OCI-LY1 (cell line): Measurements from ENCODE around the gene CSF2.

Experiments used
- H2AFZ ChIP-seq: fragments of 200-600 bp; sonication (generic), shearing (Covaris generic); 2 replicates; pipeline ENCODE4 v1.6.0; 2014; ENCODE audit warnings: antibody characterized with exemption, mild to moderate bottlenecking, low read length
- H3F3A ChIP-seq: fragments of 200-600 bp; sonication (generic), shearing (Covaris generic); 2 replicates; pipeline ENCODE4 v1.6.0; 2014; ENCODE audit warnings: mild to moderate bottlenecking, antibody characterized with exemption, low read length, moderate library complexity; ENCODE audit not compliant: insufficient read depth
- H3K27ac ChIP-seq: fragments of 200-600 bp; sonication (generic); 2 replicates; pipeline ENCODE4 v1.5.1; 2014; ENCODE audit warnings: low read length, mixed run types, mild to moderate bottlenecking, low read depth; ENCODE audit not compliant: poor library complexity, severe bottlenecking
- H3K27me3 ChIP-seq: fragments of 200-600 bp; sonication (generic); 2 replicates; pipeline ENCODE4 v1.6.0; 2014; ENCODE audit warnings: antibody characterized with exemption, mild to moderate bottlenecking, low read length, moderate library complexity; ENCODE audit not compliant: insufficient read depth
- H3K36me3 ChIP-seq: fragments of 200-600 bp; sonication (generic); 2 replicates; pipeline ENCODE4 v1.6.1; 2014; ENCODE audit warnings: mild to moderate bottlenecking, antibody characterized with exemption, low read length, moderate library complexity, mixed read lengths; ENCODE audit not compliant: insufficient read depth
- H3K4me1 ChIP-seq: fragments of 200-600 bp; sonication (generic); 2 replicates; pipeline ENCODE4 v1.5.1; 2014; ENCODE audit warnings: mild to moderate bottlenecking, low read length, moderate library complexity; ENCODE audit not compliant: insufficient read depth, severe bottlenecking
- H3K4me2 ChIP-seq: fragments of 200-600 bp; sonication (generic), shearing (Covaris generic); 2 replicates; pipeline ENCODE4 v1.6.1; 2014; ENCODE audit warnings: low read length
- H3K4me3 ChIP-seq: fragments of 200-600 bp; sonication (generic); 2 replicates; pipeline ENCODE4 v1.5.1; 2014; ENCODE audit warnings: low read length, low read depth, mild to moderate bottlenecking, mixed read lengths; ENCODE audit not compliant: poor library complexity, severe bottlenecking
- H3K79me2 ChIP-seq: fragments of 200-600 bp; shearing (Covaris generic); 2 replicates; pipeline ENCODE4 v1.6.1; 2016; ENCODE audit warnings: mixed run types, low read length, mixed read lengths; ENCODE audit not compliant: insufficient read depth
- H3K9ac ChIP-seq: fragments of 200-600 bp; sonication (generic), shearing (Covaris generic); 2 replicates; pipeline ENCODE4 v1.6.1; 2014; ENCODE audit warnings: mild to moderate bottlenecking, low read length, mixed read lengths
- H3K9me2 ChIP-seq: fragments of 200-600 bp; sonication (generic), shearing (Covaris generic); 2 replicates; pipeline ENCODE4 v1.6.1; 2014; ENCODE audit warnings: low read depth, mild to moderate bottlenecking, low read length, mixed read lengths
- H3K9me3 ChIP-seq: fragments of 200-600 bp; shearing (Covaris generic); 2 replicates; pipeline ENCODE4 v1.6.1; 2014; ENCODE audit warnings: low read length, mixed read lengths
- H4K20me1 ChIP-seq: fragments of 200-600 bp; sonication (generic), shearing (Covaris generic); 2 replicates; pipeline ENCODE4 v1.6.0; 2016; ENCODE audit warnings: mild to moderate bottlenecking, low read length; ENCODE audit not compliant: insufficient read depth
- CTCF ChIP-seq: fragments of 200-600 bp; sonication (generic), shearing (Covaris generic); IDR thresholded peaks from 2 replicates; pipeline ENCODE4 v1.5.1; 2017; ENCODE audit warnings: mild to moderate bottlenecking, antibody characterized with exemption, low read length, moderate library complexity, mixed read lengths
- EZH2 ChIP-seq: fragments of 200-600 bp; sonication (generic), shearing (Covaris generic); IDR thresholded peaks from 2 replicates; pipeline ENCODE4 v1.8.0; 2017; ENCODE audit warnings: borderline replicate concordance, mixed run types, mild to moderate bottlenecking, antibody characterized with exemption, low read length, moderate library complexity, mixed read lengths

The CSF2 gene

GRCh38 chr5:132087661-132088060 is 14.1 kb downstream of the CSF2 start:
- H3F3A ChIP-seq: no peaks in the 10 kb centered on the region
- H3K9me2 ChIP-seq: no peaks in the 10 kb centered on the region
- no peak overlapping the region for H2AFZ ChIP-seq
- no peak overlapping the region for H3K4me3 ChIP-seq
- TF ChIP-seq CTCF: no peak
- no peak for TF ChIP-seq EZH2
- H3K27me3 ChIP-seq: no peaks in the 10 kb centered on the region; the same call in 1 of the 2 replicates
- H3K9me3 ChIP-seq: no peaks in the 10 kb centered on the region
- no peaks in the 10 kb centered on the region for H4K20me1 ChIP-seq
- H3K36me3 ChIP-seq: no peaks in the 10 kb centered on the region
- H3K9ac ChIP-seq: no peak overlapping the region
- H3K27ac ChIP-seq: no peak overlapping the region
- H3K4me2 ChIP-seq: no peak overlapping the region
- H3K79me2 ChIP-seq: no peaks in the 10 kb centered on the region
- no peaks in the 10 kb centered on the region for H3K4me1 ChIP-seq

- no peaks in the 10 kb centered on the region for H3K4me1 ChIP-seq
- no peak overlapping the region for H3K27ac ChIP-seq
- H2AFZ ChIP-seq: no peak overlapping the region
- no peaks in the 10 kb centered on the region for H3K36me3 ChIP-seq
- H3K9me3 ChIP-seq: no peaks in the 10 kb centered on the region
- H3K4me2 ChIP-seq: no peak overlapping the region
- no peaks in the 10 kb centered on the region for H3F3A ChIP-seq
- TF ChIP-seq EZH2 (no peak), CTCF (no peak)
- H3K4me3 ChIP-seq: no peak overlapping the region
- no peaks in the 10 kb centered on the region for H3K9me2 ChIP-seq
- no peaks in the 10 kb centered on the region for H4K20me1 ChIP-seq
- H3K79me2 ChIP-seq: no peaks in the 10 kb centered on the region
- H3K9ac ChIP-seq: no peak overlapping the region
- H3K27me3 ChIP-seq: no peaks in the 10 kb centered on the region; the same call in 1 of the 2 replicates
These were observed 15.8 kb downstream of the CSF2 start for GRCh38 chr5:132089363-132089762.

DNA sequence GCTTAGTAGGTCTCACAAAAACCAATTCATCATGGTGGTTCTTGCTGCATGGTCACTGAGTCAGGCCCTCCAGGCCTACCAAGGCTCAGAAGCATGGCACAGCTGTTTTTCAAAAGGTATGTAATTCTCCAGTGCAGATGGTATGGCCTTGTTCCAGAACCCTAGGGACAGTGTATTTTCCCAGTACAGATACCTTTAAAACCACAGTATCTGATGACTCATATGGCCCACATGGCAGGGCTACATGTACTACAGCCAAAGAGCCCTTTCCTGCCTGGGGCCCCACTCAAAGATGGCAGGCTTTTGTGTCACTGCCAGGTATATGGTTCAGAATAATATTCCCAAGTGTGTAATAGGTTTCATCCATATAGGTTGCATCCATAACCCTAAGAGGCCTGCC is 16.5 kb downstream of the CSF2 start:
- Histone ChIP-seq H3K9me3 (no peaks in the 10 kb centered on the region), H3K4me3 (no peak overlapping the region), H3K79me2 (no peaks in the 10 kb centered on the region), H3F3A (no peaks in the 10 kb centered on the region), H3K9ac (no peak overlapping the region), H3K4me1 (no peaks in the 10 kb centered on the region), H3K9me2 (no peaks in the 10 kb centered on the region), H2AFZ (no peak overlapping the region), H3K27me3 (no peaks in the 10 kb centered on the region; the same call in 1 of the 2 replicates), H3K36me3 (no peaks in the 10 kb centered on the region), H4K20me1 (no peaks in the 10 kb centered on the region), H3K4me2 (no peak overlapping the region), H3K27ac (no peak overlapping the region)
- no peak for TF ChIP-seq EZH2
- no peak for TF ChIP-seq CTCF
